ACHN (cell line): ENCODE measurements around the gene CACNA1D.
A peak's percentile ranks its signal among the peaks of the same experiment; 100 is the strongest.

Experiments
- DNase-seq: peaks from one replicate; pipeline ENCODE4 v3.0.0-alpha.2; 2015
- in situ Hi-C: cut with HindIII; loops from 2 replicates; pipeline ENCODE4 v1.10.0; 2017; ENCODE audit warnings: low sequenced_read_pairs, low pct_ligation_motif_present, low pct_unique_long_range_greater_than_20kb

Gene CACNA1D

DNA sequence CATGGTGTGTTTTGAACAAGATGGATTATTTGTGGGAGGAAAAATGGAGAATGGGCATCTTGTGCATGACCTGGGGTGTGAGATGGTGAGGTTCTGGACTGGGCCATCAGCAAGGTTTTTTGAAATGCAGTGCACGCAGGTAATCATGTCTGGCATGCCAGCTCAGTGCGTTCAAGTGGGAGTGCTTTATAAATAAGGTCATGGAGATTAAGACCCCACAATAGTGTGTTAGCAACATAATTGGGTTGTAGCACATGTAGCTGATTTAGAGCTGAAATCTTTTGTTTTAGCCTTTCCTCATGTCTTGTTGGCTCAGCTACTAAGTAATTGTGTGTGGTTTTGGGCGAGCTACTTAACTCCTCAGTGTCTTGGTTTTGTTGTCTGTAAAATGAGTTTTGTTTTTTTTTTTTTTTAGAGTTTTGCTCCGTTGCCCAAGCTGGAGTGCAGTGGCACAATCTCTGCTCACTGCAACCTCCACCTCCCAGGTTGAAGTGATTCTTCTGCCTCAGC, 3.9 kb upstream of the CACNA1D start:
- in situ Hi-C loops = no loop called here
- no peak for DNase-seq

- DNase-seq = no peak
- in situ Hi-C loops = no loop called here
Observed at GRCh38 chr3:53491276-53491675, 3.1 kb upstream of the CACNA1D start.

- no peak for DNase-seq
- in situ Hi-C loops = no loop called here
Observed at GRCh38 chr3:53493595-53493962, 832 bp upstream of the CACNA1D start.

GRCh38 chr3:53495146-53495519, 722 bp downstream of the CACNA1D start:
- DNase-seq = no peak
- in situ Hi-C loops = no loop called here

DNA sequence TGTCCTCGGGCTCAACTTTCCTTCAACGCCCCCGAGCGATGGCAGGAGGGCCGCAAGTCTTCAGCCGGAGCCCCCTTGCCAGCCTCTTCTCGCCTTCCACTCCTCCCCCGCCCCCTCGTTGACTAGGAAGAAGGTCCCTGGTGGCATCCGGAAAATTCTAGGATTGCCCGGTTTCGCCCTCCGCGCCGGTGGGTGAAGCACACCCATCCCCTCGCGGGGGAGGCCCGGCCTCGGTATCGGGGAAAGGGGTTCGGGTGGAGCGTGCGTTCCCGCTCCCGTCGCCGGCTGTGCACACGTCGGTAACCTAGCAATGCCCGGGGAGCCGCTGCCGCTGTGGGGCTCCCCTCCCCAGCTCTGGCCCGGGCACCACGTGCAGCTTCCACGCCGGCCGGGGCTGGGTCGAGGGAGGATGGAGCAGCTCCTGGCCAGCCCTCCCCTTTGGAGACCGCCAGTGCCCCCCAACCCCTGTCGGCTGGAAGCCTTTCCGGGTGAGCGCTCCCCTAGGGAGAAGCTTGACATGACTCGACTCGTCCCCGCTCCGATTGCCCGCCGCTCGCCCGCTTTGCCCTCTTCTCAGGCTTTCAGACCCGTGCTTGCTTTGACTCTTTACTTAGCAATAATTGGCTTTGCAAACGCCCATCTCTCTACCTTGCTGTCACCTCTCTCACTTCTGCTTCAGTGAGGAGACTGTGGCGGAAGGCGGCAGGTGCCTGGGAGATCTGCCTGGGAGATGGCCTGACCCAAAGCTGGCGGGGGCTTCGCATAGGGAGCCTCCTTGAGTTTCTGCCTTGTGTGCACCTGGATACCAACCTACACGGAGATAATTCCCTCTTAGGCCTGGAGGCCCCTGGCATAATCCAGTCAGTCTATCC, 1.3 kb downstream of the CACNA1D start:
- in situ Hi-C loops = no loop called here
- no peak for DNase-seq

DNA sequence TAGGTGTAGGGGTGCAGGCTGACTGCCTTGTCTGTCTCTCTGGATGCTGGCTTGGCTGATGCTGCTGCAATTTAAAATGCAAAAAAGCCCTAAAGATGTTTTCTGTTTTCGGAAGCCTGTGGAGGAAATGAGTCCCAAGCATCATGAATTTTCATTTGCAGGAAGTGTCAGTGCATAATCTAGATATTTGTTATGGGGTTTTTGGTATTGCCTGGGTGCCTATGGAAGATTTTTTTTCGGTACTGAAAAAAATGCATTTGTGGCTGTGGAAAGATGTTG, 1.9 kb downstream of the CACNA1D start:
- DNase-seq = no peak
- in situ Hi-C loops = no loop called here

GRCh38 chr3:53496984-53497383, 2.6 kb downstream of the CACNA1D start:
- in situ Hi-C loops = no loop called here
- no peak for DNase-seq

DNA sequence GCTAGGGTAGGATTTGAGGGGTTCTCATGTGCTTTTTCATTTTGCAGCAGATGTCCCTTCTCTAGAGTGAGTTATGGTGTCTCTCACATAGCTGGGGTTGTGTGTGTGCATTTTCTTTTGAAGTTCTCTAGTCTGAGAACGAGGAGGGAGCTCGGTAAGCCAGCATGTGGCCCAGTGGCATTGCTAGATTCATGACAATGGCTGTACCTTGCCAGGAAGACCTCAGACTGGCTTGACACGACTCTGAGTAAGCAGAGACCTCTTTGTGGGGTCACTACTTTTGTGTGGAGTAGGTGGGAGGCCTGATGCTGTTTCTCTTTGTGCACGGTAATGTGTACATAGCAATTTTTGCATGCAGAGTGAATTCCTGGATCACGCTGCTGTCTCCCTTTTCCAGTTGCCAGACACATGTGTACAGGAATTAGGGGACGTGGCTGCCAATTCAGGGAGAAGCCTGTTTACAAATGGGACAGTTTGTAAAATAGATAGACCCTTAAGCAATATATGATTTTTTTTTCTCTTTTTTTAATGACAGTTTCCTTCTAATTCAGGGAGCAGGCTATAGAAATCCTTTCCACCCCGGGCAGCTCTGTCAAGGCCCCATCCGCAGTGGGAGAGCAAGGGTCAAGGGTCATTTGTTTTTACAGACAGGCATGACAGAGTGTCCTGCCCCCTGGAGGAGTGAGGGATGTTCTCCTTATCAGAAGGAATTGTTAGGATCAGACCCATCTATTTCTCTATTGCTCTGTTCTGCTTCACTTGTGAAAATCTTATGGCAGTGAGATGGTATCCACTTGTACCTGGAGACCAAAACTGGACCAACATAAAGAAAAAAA, 4.6 kb downstream of the CACNA1D start:
- in situ Hi-C loops = no loop called here
- DNase-seq = no peak

DNA sequence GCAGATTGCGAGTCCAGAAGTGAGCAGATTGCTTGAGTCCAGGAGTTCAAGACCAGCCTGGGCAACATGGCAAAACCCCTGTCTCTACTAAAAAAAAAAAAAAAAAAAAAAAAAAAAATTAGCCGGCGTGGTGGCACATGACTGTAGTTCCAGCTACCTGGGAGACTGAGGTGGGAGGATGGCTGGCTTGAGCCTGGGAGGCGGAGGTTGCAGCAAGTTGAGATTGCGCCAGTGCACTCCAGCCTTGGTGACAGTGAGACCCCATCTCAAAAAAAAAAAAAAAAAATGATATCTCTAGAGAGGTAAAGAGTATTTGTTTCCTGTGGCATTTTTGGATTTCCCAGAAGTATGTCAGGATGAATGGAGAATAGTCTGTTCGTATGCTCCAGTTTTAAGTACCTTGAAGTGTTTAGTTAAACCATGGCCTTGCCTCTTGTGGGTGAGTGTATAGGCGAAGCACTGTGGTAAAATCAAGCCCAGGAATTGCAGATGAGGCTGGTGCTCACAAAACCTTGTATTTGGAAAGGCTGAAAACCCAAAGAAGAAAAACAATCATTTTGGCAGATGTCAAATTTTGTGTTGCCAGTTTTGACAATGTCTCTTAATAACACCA, 5.9 kb downstream of the CACNA1D start:
- in situ Hi-C loops = no loop called here
- no peak for DNase-seq

DNA sequence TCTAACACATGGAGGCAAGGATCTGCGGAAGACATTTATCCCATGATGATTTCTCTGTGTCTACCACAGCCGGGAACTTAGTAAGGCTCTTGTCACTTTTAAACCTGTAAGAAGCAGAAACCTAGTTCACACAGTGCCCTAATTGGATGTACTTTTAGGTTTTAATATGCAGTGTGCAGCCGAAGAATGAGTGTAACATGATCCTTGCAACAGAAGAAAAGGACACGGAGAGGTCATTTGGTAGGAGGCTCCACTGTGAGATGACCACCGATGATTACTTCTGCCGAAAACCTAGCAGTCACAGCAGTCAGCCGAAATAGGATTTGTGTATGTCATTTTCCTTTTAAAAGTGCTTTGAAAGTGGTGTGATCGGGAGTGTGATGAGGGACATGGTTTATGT, 6.8 kb downstream of the CACNA1D start:
- no peak for DNase-seq
- in situ Hi-C loops = no loop called here

DNA sequence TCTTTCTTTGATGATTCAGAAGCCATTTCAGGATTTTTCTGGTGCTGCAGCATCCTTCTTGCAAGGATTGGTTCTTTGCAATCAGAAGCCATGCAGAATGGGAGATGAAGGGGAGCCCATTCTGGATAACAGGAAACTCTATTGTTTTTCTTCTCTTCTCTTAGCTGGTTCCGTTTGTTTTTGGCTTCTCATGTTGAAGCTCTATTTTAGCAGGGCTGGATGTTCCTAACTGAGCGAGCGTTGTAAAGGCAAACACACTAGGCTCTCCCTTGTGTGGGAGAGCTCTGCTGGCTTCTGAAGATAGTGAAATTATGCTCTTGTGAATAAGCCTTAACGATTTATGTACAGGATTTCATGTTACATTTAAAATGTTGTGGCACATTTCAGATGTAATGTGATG, 8.3 kb downstream of the CACNA1D start:
- in situ Hi-C loops = no loop called here
- DNase-seq = no peak

- DNase-seq = no peak
- in situ Hi-C loops = no loop called here
Observed at GRCh38 chr3:53503195-53503594, 8.8 kb downstream of the CACNA1D start.

DNA sequence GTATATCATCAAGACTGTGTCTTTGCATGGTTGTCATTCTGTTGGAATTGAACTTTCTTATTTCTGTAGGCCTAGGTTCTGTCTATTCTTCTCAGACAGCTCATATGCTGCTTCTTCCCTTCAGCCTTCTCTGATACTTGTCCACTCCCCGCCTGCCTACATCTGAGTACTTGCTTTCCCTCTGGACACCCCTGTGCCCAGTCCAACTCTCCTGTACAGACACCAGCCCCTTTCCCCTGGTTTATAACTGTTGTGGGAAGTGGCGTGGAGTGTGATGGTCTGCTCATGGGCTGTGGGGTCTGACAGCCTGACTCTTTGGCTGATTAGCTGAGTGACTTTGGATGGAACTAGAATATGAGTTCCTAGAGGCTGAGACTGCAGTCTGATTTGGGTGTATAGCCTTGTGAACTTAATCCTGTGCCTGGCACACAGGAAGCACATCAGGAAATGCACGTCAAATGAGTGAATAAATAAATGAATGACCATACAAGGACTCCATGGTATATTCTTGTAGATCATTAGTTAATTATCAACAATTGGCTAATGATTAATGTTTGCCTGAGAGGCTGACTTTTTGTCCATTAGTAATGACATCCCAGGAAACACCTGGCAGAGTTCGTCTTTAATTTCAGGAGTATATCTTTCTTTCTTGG, 11.8 kb downstream of the CACNA1D start:
- no peak for DNase-seq
- in situ Hi-C loops = no loop called here

GRCh38 chr3:53506763-53507145, 12.3 kb downstream of the CACNA1D start:
- no peak for DNase-seq
- in situ Hi-C loops = no loop called here

- in situ Hi-C loops = no loop called here
- DNase-seq = no peak
Observed at GRCh38 chr3:53509494-53509893, 15.1 kb downstream of the CACNA1D start.

DNA sequence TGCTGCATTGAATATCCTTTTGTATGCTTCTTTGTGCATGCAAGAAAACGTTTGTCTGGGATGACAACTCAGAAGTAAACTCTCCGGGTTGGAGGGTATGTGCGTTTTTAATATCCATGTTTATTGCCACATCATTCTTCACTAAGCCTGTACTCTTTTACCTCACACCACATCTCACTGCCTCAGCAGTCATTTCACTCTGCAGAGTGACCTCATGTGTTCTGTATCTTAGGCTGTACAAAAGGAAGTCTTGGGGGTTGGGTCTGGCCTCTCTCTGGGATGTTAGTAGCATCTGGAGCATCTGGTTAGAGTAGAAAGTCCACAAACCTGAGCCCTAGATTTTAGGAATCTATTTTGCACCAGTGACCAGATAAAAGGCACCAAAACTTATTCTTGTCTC, 16.1 kb downstream of the CACNA1D start:
- in situ Hi-C loops = no loop called here
- no peak for DNase-seq

GRCh38 chr3:53511246-53511645, 16.8 kb downstream of the CACNA1D start:
- in situ Hi-C loops = no loop called here
- DNase-seq = no peak

DNA sequence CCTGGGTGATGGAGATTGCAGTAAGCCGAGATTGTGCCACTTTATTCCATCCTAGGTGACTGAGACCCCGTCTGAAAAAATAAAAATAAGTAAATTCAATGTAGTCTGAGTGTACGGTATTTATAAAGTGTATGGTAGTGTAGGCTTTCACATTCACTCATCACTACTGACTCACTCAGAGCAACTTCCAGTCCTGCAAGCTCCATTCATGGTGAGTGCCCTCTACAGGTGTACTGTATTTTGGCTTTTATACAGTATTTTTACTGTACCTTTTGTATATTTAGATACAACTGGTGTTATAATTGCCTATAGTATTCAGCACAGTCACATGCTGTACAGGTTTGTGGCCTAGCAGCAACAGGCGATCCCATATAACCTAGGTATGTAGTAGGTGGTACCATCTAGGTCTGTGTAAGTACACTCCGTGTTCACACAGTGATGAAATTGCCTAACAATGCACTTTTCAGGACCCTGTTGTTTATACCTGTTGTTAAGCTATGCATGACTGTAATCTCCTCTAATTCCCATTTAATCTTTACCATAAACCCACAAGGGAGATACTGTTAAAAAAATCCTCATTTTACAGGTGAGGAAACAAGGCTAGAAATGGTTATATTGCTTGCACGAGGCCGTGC, 19.3 kb downstream of the CACNA1D start:
- in situ Hi-C loops = no loop called here
- peak; percentile 35 for DNase-seq

GRCh38 chr3:53516339-53516738, 21.9 kb downstream of the CACNA1D start:
- DNase-seq = no peak
- in situ Hi-C loops = no loop called here
